Suprapubic skin (tissue), 3 donors: ENCODE measurements around the gene CCNI2.

Experiments used
- POLR2AphosphoS5 ChIP-seq, 3 donors: sonication (generic); formaldehyde crosslinking; IDR thresholded peaks; one replicate each; pipeline ENCODE4 v1.6.1; 2017; ENCODE audit warnings: antibody characterized with exemption in 3 of 3
- TF ChIP-seq, protein P1 (sequence below), 2 donors: fragments of 200-600 bp in 1 of 2; fragments of 450-650 bp in 1 of 2; sonication (generic) in 1 of 2; IDR thresholded peaks; one replicate each; pipeline ENCODE4 v1.5.1; 2016 to 2019; ENCODE audit warnings: antibody characterized with exemption in 2 of 2, mild to moderate bottlenecking in 1 of 2, moderate library complexity in 1 of 2

DNA sequence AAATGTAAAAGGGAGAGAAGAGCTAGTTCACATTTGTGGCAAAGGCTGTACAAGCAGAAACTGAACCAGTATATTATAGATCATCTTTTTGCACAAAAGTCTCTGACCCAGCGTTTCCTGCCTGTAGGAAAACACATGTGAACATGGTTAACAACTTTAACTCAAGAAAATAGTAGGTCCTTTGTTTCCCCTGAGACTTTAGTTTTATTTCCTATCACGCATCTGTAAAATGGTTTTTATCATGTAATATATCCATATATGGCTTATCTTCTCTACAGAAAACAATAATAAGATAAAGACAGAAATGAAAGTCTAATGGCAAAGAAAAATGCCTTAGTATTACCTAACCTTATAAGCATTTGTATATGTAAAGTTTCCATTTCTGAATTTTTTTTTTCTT, 12.5 kb upstream of the CCNI2 start:
- no peak for TF ChIP-seq POLR2AphosphoS5 (IDR thresholded peaks at IDR 0.05)
- TF ChIP-seq, protein P1, sequence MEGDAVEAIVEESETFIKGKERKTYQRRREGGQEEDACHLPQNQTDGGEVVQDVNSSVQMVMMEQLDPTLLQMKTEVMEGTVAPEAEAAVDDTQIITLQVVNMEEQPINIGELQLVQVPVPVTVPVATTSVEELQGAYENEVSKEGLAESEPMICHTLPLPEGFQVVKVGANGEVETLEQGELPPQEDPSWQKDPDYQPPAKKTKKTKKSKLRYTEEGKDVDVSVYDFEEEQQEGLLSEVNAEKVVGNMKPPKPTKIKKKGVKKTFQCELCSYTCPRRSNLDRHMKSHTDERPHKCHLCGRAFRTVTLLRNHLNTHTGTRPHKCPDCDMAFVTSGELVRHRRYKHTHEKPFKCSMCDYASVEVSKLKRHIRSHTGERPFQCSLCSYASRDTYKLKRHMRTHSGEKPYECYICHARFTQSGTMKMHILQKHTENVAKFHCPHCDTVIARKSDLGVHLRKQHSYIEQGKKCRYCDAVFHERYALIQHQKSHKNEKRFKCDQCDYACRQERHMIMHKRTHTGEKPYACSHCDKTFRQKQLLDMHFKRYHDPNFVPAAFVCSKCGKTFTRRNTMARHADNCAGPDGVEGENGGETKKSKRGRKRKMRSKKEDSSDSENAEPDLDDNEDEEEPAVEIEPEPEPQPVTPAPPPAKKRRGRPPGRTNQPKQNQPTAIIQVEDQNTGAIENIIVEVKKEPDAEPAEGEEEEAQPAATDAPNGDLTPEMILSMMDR (IDR thresholded peaks at IDR 0.05), result no peak
